Osteoblast (primary cell): ENCODE results near the gene BAZ1A. TPM values are rescaled to one million over a fixed set of nuclear protein-coding genes. Genes with fewer than 3 reads are reported as not detected.
A peak's percentile ranks its signal among the peaks of the same experiment; 100 is the strongest.

Source experiments
- DNase-seq: peaks from one replicate; pipeline ENCODE4 v3.0.0; 2011; ENCODE audit warnings: low spot score, mixed read lengths; ENCODE audit not compliant: insufficient read length; ENCODE audit errors: missing footprints
- H2AFZ ChIP-seq: 2 replicates; pipeline ENCODE4 v1.6.0; 2011; ENCODE audit warnings: mild to moderate bottlenecking, low read length
- H3K27ac ChIP-seq: 2 replicates; pipeline ENCODE4 v1.5.1; 2011; ENCODE audit warnings: mild to moderate bottlenecking, low read depth, low read length, moderate library complexity
- H3K27me3 ChIP-seq: 2 replicates; pipeline ENCODE4 v1.6.0; 2012; ENCODE audit warnings: mild to moderate bottlenecking, control low read depth, inconsistent platforms, low read length, moderate library complexity; ENCODE audit not compliant: insufficient read depth
- H3K36me3 ChIP-seq: 2 replicates; pipeline ENCODE4 v1.5.1; 2011; ENCODE audit warnings: mild to moderate bottlenecking, low read length, control low read depth, moderate library complexity; ENCODE audit not compliant: insufficient read depth
- H3K4me1 ChIP-seq: 2 replicates; pipeline ENCODE4 v1.5.1; 2011; ENCODE audit warnings: mild to moderate bottlenecking, low read length, control low read depth, moderate library complexity; ENCODE audit not compliant: insufficient read depth
- H3K4me2 ChIP-seq: 2 replicates; pipeline ENCODE4 v1.6.0; 2011; ENCODE audit warnings: mild to moderate bottlenecking, low read length; ENCODE audit not compliant: insufficient read depth
- H3K4me3 ChIP-seq: fragments of 200-600 bp; sonication (generic); 3 replicates; pipeline ENCODE4 v1.5.1; 2012; ENCODE audit warnings: mild to moderate bottlenecking, low read length, inconsistent platforms; ENCODE audit not compliant: insufficient read depth
- H3K79me2 ChIP-seq: 2 replicates; pipeline ENCODE4 v1.6.0; 2012; ENCODE audit warnings: mild to moderate bottlenecking, low read length, control low read depth, inconsistent platforms; ENCODE audit not compliant: insufficient read depth
- H3K9me3 ChIP-seq: 2 replicates; pipeline ENCODE4 v1.5.1; 2011; ENCODE audit warnings: low read depth, low read length, control low read depth
- H4K20me1 ChIP-seq: 2 replicates; pipeline ENCODE4 v1.6.0; 2012; ENCODE audit warnings: mild to moderate bottlenecking, low read length, control low read depth; ENCODE audit not compliant: insufficient read depth
- CTCF ChIP-seq: IDR thresholded peaks from 2 replicates; pipeline ENCODE4 v1.5.1; 2011; ENCODE audit warnings: mild to moderate bottlenecking, low read depth, low read length, moderate library complexity; ENCODE audit errors: extremely low read depth
- total RNA-seq: library from RNA; depleted of rRNA; stranded (reverse); fragments of >200 nt; gene quantifications from 2 replicates; pipeline ENCODE4 v1.2.3, GENCODE V29; 2012

Gene BAZ1A
- total RNA-seq, 1 donor: 23.9 TPM

DNA sequence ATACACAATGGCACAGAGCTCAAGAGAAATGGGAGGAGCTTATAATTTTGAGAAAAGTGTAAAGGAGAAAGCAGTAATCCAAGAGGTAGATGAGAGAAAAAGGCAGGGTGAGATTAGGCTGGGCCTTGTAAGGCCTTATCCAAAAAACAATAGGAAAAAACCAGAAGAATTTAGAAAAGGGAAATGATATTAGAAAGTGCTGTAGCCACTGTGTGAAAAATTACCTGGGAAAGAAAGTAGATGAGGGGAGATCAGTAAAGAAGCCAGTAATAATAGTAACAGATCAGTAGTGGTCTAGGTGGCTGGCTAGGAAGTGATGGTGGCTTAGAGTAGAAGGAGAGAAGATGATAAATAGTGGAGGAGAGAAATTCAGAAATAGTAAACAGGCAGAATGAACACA lies 94.5 kb downstream of the BAZ1A start:
- peaks cover 13% of the 10 kb centered on the region for H3K79me2 ChIP-seq
- no peak for TF ChIP-seq CTCF
- peak overlapping the region; percentile 84 for H3K27ac ChIP-seq
- H4K20me1 ChIP-seq: no peaks in the 10 kb centered on the region
- H3K4me1 ChIP-seq: peaks cover 14% of the 10 kb centered on the region
- no peaks in the 10 kb centered on the region for H3K9me3 ChIP-seq
- no peaks in the 10 kb centered on the region for H3K27me3 ChIP-seq
- H3K36me3 ChIP-seq: peaks cover 35% of the 10 kb centered on the region
- no peak overlapping the region for H2AFZ ChIP-seq
- H3K4me3 ChIP-seq: no peak overlapping the region
- DNase-seq: no peak
- no peak overlapping the region for H3K4me2 ChIP-seq

GRCh38 chr14:34778744-34779143 lies 96.4 kb downstream of the BAZ1A start:
- Histone ChIP-seq H3K4me3 (no peak overlapping the region), H3K9me3 (no peaks in the 10 kb centered on the region), H3K4me1 (peaks cover 14% of the 10 kb centered on the region), H3K27ac (no peak overlapping the region), H3K79me2 (peaks cover 10% of the 10 kb centered on the region), H4K20me1 (no peaks in the 10 kb centered on the region), H3K4me2 (no peak overlapping the region), H2AFZ (no peak overlapping the region), H3K27me3 (no peaks in the 10 kb centered on the region), H3K36me3 (peaks cover 40% of the 10 kb centered on the region)
- no peak for TF ChIP-seq CTCF
- DNase-seq: no peak

- H3K4me1 ChIP-seq: peaks cover 14% of the 10 kb centered on the region
- H3K4me3 ChIP-seq: no peak overlapping the region
- no peaks in the 10 kb centered on the region for H4K20me1 ChIP-seq
- no peaks in the 10 kb centered on the region for H3K79me2 ChIP-seq
- DNase-seq: no peak
- TF ChIP-seq CTCF: no peak
- no peaks in the 10 kb centered on the region for H3K9me3 ChIP-seq
- no peak overlapping the region for H3K27ac ChIP-seq
- H2AFZ ChIP-seq: no peak overlapping the region
- H3K4me2 ChIP-seq: no peak overlapping the region
- peaks cover 23% of the 10 kb centered on the region for H3K36me3 ChIP-seq
- no peaks in the 10 kb centered on the region for H3K27me3 ChIP-seq
These were observed 98.5 kb downstream of the BAZ1A start for GRCh38 chr14:34776611-34777010.

DNA sequence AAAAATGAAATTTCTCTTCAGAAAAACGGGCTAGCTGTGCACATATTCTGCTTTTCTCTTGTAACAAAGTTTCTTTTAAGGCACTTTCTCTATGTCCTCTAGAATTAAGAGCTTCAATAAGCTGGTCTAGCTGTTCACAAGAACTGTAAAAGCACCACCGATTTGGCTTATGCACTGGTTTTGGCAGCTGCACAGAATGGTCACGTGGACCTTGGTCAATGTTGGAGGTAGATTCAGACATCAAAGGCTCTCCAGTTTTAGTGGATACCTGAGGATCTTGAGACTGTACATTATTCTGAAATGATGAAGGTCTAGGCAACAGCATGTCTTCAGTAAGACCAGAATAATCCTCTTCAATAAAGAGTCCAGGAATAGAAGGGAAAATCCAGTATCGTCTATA lies 99.2 kb downstream of the BAZ1A start:
- Histone ChIP-seq H4K20me1 (no peaks in the 10 kb centered on the region), H3K4me2 (no peak overlapping the region), H3K4me1 (peaks cover 10% of the 10 kb centered on the region), H2AFZ (no peak overlapping the region), H3K9me3 (no peaks in the 10 kb centered on the region), H3K36me3 (peaks cover 23% of the 10 kb centered on the region), H3K27me3 (no peaks in the 10 kb centered on the region), H3K79me2 (no peaks in the 10 kb centered on the region), H3K27ac (no peak overlapping the region), H3K4me3 (no peak overlapping the region)
- no peak for DNase-seq
- TF ChIP-seq CTCF: no peak
